Fibroblast of the aortic adventitia (primary cell): ENCODE measurements around the gene TFF1. TPM values are rescaled to one million over a fixed set of nuclear protein-coding genes. Genes with fewer than 3 reads are reported as not detected.

Source experiments
- DNase-seq: peaks from one replicate; pipeline ENCODE4 v3.0.0-alpha.2; 2010; ENCODE audit warnings: low read depth
- H3K4me3 ChIP-seq: 2 replicates; pipeline ENCODE4 v1.5.1; 2011; ENCODE audit warnings: low read depth, mild to moderate bottlenecking, control low read depth, low read length, moderate library complexity
- CTCF ChIP-seq: IDR thresholded peaks from 2 replicates; pipeline ENCODE4 v1.5.1; 2011; ENCODE audit warnings: mild to moderate bottlenecking, low read length, control low read depth, inconsistent platforms; ENCODE audit not compliant: insufficient read depth
- total RNA-seq: library from RNA; depleted of rRNA; stranded (reverse); fragments of >200 nt; gene quantifications from 2 replicates; pipeline ENCODE4 v1.2.3, GENCODE V29; 2012; ENCODE audit warnings: low replicate concordance

TFF1 gene
- total RNA-seq, 1 donor = not detected

GRCh38 chr21:42336054-42336453 lies 30.3 kb downstream of the TFF1 start:
- no peak overlapping the region for H3K4me3 ChIP-seq
- DNase-seq = no peak

GRCh38 chr21:42332557-42333317 lies 33.6 kb downstream of the TFF1 start:
- no peak overlapping the region for H3K4me3 ChIP-seq
- no peak for TF ChIP-seq CTCF
- DNase-seq = no peak

More at GRCh38 chr21:42336054-42336453, 30.3 kb downstream of the TFF1 start:
- TF ChIP-seq CTCF = no peak

GRCh38 chr21:42331660-42332059 lies 34.7 kb downstream of the TFF1 start:
- TF ChIP-seq CTCF = no peak
- no peak for DNase-seq
- H3K4me3 ChIP-seq = no peak overlapping the region

- DNase-seq = no peak
- H3K4me3 ChIP-seq = no peak overlapping the region
- TF ChIP-seq CTCF = no peak
These were observed 35.7 kb downstream of the TFF1 start for GRCh38 chr21:42330380-42331371.

- no peak for DNase-seq
- no peak for TF ChIP-seq CTCF
- H3K4me3 ChIP-seq = no peak overlapping the region
These were observed 41.4 kb downstream of the TFF1 start for GRCh38 chr21:42324896-42325295.

GRCh38 chr21:42321845-42322244 lies 44.5 kb downstream of the TFF1 start:
- DNase-seq = no peak
- H3K4me3 ChIP-seq = no peak overlapping the region
- no peak for TF ChIP-seq CTCF
